H9 (cell line): Measurements from ENCODE around the gene RPS15. TPM values are rescaled to one million over a fixed set of nuclear protein-coding genes. Genes with fewer than 3 reads are reported as not detected.

Source experiments
- DNase-seq: peaks from one replicate; pipeline ENCODE4 v3.0.0-alpha.2; 2017
- H2AFZ ChIP-seq: one replicate; pipeline ENCODE4 v1.6.1; 2013; ENCODE audit warnings: mild to moderate bottlenecking, low read length, control low read depth, moderate library complexity
- H2AK5ac ChIP-seq: 2 replicates; pipeline ENCODE4 v1.6.1; 2013; ENCODE audit warnings: low read length, control low read depth, mixed read lengths; ENCODE audit not compliant: insufficient read length
- H2BK120ac ChIP-seq: one replicate; pipeline ENCODE4 v1.6.1; 2013; ENCODE audit warnings: low read depth, mild to moderate bottlenecking, low read length, control low read depth, inconsistent platforms; ENCODE audit not compliant: poor library complexity, severe bottlenecking
- H2BK12ac ChIP-seq: 2 replicates; pipeline ENCODE4 v1.6.1; 2013; ENCODE audit warnings: low read length, control low read depth, mixed read lengths, low read depth; ENCODE audit not compliant: insufficient read length
- H2BK15ac ChIP-seq: 2 replicates; pipeline ENCODE4 v1.6.1; 2013; ENCODE audit warnings: low read depth, low read length, control low read depth
- H2BK20ac ChIP-seq: one replicate; pipeline ENCODE4 v1.6.1; 2013; ENCODE audit warnings: low read depth, mild to moderate bottlenecking, low read length, control low read depth, inconsistent platforms; ENCODE audit not compliant: poor library complexity, severe bottlenecking
- H2BK5ac ChIP-seq: 2 replicates; pipeline ENCODE4 v1.6.1; 2013; ENCODE audit warnings: low read length, control low read depth, mixed read lengths; ENCODE audit not compliant: insufficient read length
- H3K14ac ChIP-seq: 2 replicates; pipeline ENCODE4 v1.6.1; 2013; ENCODE audit warnings: low read length, control low read depth; ENCODE audit not compliant: insufficient read depth
- H3K18ac ChIP-seq: 2 replicates; pipeline ENCODE4 v1.6.1; 2013; ENCODE audit warnings: low read depth, mild to moderate bottlenecking, mixed read lengths, low read length, control low read depth; ENCODE audit not compliant: insufficient read length
- H3K23ac ChIP-seq: 2 replicates; pipeline ENCODE4 v1.6.1; 2013; ENCODE audit warnings: low read length, control low read depth, mixed read lengths, low read depth; ENCODE audit not compliant: insufficient read length
- H3K23me2 ChIP-seq: 2 replicates; pipeline ENCODE4 v1.6.1; 2013; ENCODE audit warnings: low read depth, mild to moderate bottlenecking, mixed read lengths, low read length, control low read depth; ENCODE audit not compliant: insufficient read length, poor library complexity, severe bottlenecking
- H3K27ac ChIP-seq: 2 replicates; pipeline ENCODE4 v1.5.1; 2013; ENCODE audit warnings: low read length, control low read depth, mixed read lengths, low read depth; ENCODE audit not compliant: insufficient read length
- H3K27me3 ChIP-seq: 2 replicates; pipeline ENCODE4 v1.6.1; 2013; ENCODE audit warnings: low read length, control low read depth, inconsistent platforms; ENCODE audit not compliant: insufficient read depth
- H3K4ac ChIP-seq: 2 replicates; pipeline ENCODE4 v1.6.1; 2013; ENCODE audit warnings: low read depth, mild to moderate bottlenecking, control low read depth, inconsistent platforms, low read length, moderate library complexity
- H3K4me1 ChIP-seq: 2 replicates; pipeline ENCODE4 v1.6.1; 2013; ENCODE audit warnings: low read length, control low read depth, inconsistent platforms; ENCODE audit not compliant: insufficient read depth
- H3K4me2 ChIP-seq: 2 replicates; pipeline ENCODE4 v1.6.1; 2013; ENCODE audit warnings: low read length, control low read depth, mixed read lengths; ENCODE audit not compliant: insufficient read length, insufficient read depth
- H3K56ac ChIP-seq: 2 replicates; pipeline ENCODE4 v1.6.1; 2013; ENCODE audit warnings: low read depth, mild to moderate bottlenecking, mixed read lengths, low read length, control low read depth; ENCODE audit not compliant: insufficient read length
- H3K79me1 ChIP-seq: 2 replicates; pipeline ENCODE4 v1.6.1; 2013; ENCODE audit warnings: low read depth, mild to moderate bottlenecking, moderate library complexity, low read length, control low read depth, inconsistent platforms; ENCODE audit not compliant: insufficient read depth, poor library complexity, severe bottlenecking
- H3K79me2 ChIP-seq: 2 replicates; pipeline ENCODE4 v1.6.1; 2013; ENCODE audit warnings: low read length, control low read depth, inconsistent platforms; ENCODE audit not compliant: insufficient read depth
- H3K9ac ChIP-seq: 2 replicates; pipeline ENCODE4 v1.6.1; 2013; ENCODE audit warnings: low read length, control low read depth, mixed read lengths; ENCODE audit not compliant: insufficient read length; ENCODE audit errors: extremely low read depth
- H3K9me3 ChIP-seq: one replicate; pipeline ENCODE4 v1.6.1; 2013; ENCODE audit warnings: low read depth, low read length, inconsistent platforms; ENCODE audit not compliant: control insufficient read depth
- H3T11ph ChIP-seq: one replicate; pipeline ENCODE4 v1.6.1; 2013; ENCODE audit warnings: mild to moderate bottlenecking, low read length, control low read depth, inconsistent platforms
- H4K20me1 ChIP-seq: one replicate; pipeline ENCODE4 v1.6.1; 2013; ENCODE audit not compliant: control insufficient read depth, insufficient read length, insufficient read depth
- H4K5ac ChIP-seq: 2 replicates; pipeline ENCODE4 v1.6.1; 2013; ENCODE audit warnings: low read depth, mild to moderate bottlenecking, mixed read lengths, low read length, control low read depth; ENCODE audit not compliant: insufficient read length
- H4K8ac ChIP-seq: replicated peaks from 2 replicates; pipeline ENCODE4 v1.6.1; 2013; ENCODE audit warnings: low read length, control low read depth, mixed read lengths, low read depth; ENCODE audit not compliant: insufficient read length
- H4K91ac ChIP-seq: 2 replicates; pipeline ENCODE4 v1.6.1; 2013; ENCODE audit warnings: low read depth, mild to moderate bottlenecking, moderate library complexity, mixed read lengths, low read length, control low read depth; ENCODE audit not compliant: insufficient read length
- H3K27ac Mint-ChIP-seq, 3 experiments: 2 replicates in 2 of 3; 3 replicates in 1 of 3; pipeline ENCODE4 v1.8.0; 2020 to 2021; ENCODE audit warnings: mixed read lengths in 3 of 3, mild to moderate bottlenecking in 1 of 3, moderate library complexity in 1 of 3
- H3K27me3 Mint-ChIP-seq: 2 replicates; pipeline ENCODE4 v1.8.0; 2021; ENCODE audit warnings: low read depth, mild to moderate bottlenecking, moderate library complexity, mixed read lengths
- H3K36me3 Mint-ChIP-seq, 3 experiments: 2 replicates in 2 of 3; 3 replicates in 1 of 3; pipeline ENCODE4 v1.8.0; 2020 to 2021; ENCODE audit warnings: low read depth in 3 of 3, mixed read lengths in 3 of 3; ENCODE audit not compliant: insufficient read depth in 1 of 3
- H3K4me1 Mint-ChIP-seq, 2 experiments: 2 replicates each; pipeline ENCODE4 v1.8.0; 2020; ENCODE audit warnings: mixed read lengths in 2 of 2
- H3K4me3 Mint-ChIP-seq, 2 experiments: 2 replicates in 1 of 2; 3 replicates in 1 of 2; pipeline ENCODE4 v1.8.0; 2020 to 2021; ENCODE audit warnings: mild to moderate bottlenecking in 2 of 2, mixed read lengths in 2 of 2, moderate library complexity in 1 of 2
- H3K9me3 Mint-ChIP-seq, 2 experiments: 2 replicates in 1 of 2; 3 replicates in 1 of 2; pipeline ENCODE4 v1.8.0; 2020; ENCODE audit warnings: mild to moderate bottlenecking in 2 of 2, mixed read lengths in 2 of 2, moderate library complexity in 1 of 2
- CTCF ChIP-seq: fragments of 200-600 bp; sonication (generic); conservative IDR thresholded peaks from 3 replicates; pipeline ENCODE4 v1.8.0; 2021; ENCODE audit warnings: antibody characterized with exemption, mild to moderate bottlenecking
- WGBS: extraction: QIAGEN DNeasy Blood & Tissue Kit; methylation state at CpG from one replicate; pipeline ENCODE4 v1.1.7; 2013; ENCODE audit warnings: missing lambda C conversion rate, low lambda C conversion rate, mixed read lengths; ENCODE audit not compliant: insufficient read length; ENCODE audit errors: extremely low coverage; 5-methylcytosine and 5-hydroxymethylcytosine counted together
- total RNA-seq: library from RNA; stranded (reverse); gene quantifications from 2 replicates; pipeline ENCODE4 v1.2.1, GENCODE V29; 2021

RPS15 gene
- total RNA-seq, 1 experiment from 2014 or later: 1,628 TPM

GRCh38 chr19:1483979-1484428 lies 45.8 kb downstream of the RPS15 start:
- Histone ChIP-seq H3K4me2 (no peak overlapping the region), H3K9ac (no peak overlapping the region), H2BK5ac (no peak overlapping the region), H3K4me1 (no peaks in the 10 kb centered on the region), H3K27me3 (no peaks in the 10 kb centered on the region), H4K20me1 (no peaks in the 10 kb centered on the region), H2BK20ac (no peak overlapping the region), H3T11ph (no peak overlapping the region), H2AFZ (no peak overlapping the region), H3K9me3 (no peaks in the 10 kb centered on the region), H2BK15ac (no peak overlapping the region), H3K79me1 (no peaks in the 10 kb centered on the region), H3K27ac (no peak overlapping the region), H4K8ac (no peak overlapping the region), H3K4ac (no peak overlapping the region), H3K79me2 (no peaks in the 10 kb centered on the region), H2BK120ac (no peak overlapping the region), H2BK12ac (no peak overlapping the region), H3K56ac (no peak overlapping the region), H3K23me2 (no peaks in the 10 kb centered on the region), H4K5ac (no peak overlapping the region), H4K91ac (no peak overlapping the region), H2AK5ac (no peak overlapping the region), H3K14ac (no peak overlapping the region), H3K23ac (no peak overlapping the region), H3K18ac (no peak overlapping the region)
- no peaks in the 10 kb centered on the region for H3K9me3 Mint-ChIP-seq
- DNase-seq: peak; percentile 30
- no peak overlapping the region for H3K4me3 Mint-ChIP-seq
- peaks cover 0 to 2% (median 0%) of the 10 kb centered on the region in 3 experiments; a peak in 2 of 7 replicates for H3K36me3 Mint-ChIP-seq
- no peak for TF ChIP-seq CTCF
- no peak overlapping the region for H3K27ac Mint-ChIP-seq
- no peaks in the 10 kb centered on the region; the same call in 1 of the 2 replicates for H3K27me3 Mint-ChIP-seq
- no peaks in the 10 kb centered on the region; a peak in 1 of 4 replicates for H3K4me1 Mint-ChIP-seq
- WGBS: no CpG with 5 or more reads among the region's 23 CpGs
